HG03457 (cell line): ENCODE data around the gene TAF11L13.

ENCODE experiments used
- ATAC-seq: cut with Tn5 transposase; IDR thresholded peaks from one replicate; pipeline ENCODE4 v1.9.1; 2021; ENCODE audit warnings: moderate number of reproducible peaks; ENCODE audit not compliant: unreplicated experiment

Gene TAF11L13

GRCh38 chr5:17678751-17679324 lies 47.0 kb downstream of the TAF11L13 start:
- no peak for ATAC-seq

- no peak for ATAC-seq
Observed at GRCh38 chr5:17679597-17680203, 47.8 kb downstream of the TAF11L13 start.

- ATAC-seq, result no peak
Observed at GRCh38 chr5:17680737-17681136, 48.8 kb downstream of the TAF11L13 start.
